ENCODE data around the gene FNIP1. TPM values are rescaled to one million over a fixed set of nuclear protein-coding genes. Genes with fewer than 3 reads are reported as not detected.

Gene FNIP1
- total and polyA plus RNA-seq, 12 donors = 2.9 to 63.4 (median 33.8) TPM

DNA sequence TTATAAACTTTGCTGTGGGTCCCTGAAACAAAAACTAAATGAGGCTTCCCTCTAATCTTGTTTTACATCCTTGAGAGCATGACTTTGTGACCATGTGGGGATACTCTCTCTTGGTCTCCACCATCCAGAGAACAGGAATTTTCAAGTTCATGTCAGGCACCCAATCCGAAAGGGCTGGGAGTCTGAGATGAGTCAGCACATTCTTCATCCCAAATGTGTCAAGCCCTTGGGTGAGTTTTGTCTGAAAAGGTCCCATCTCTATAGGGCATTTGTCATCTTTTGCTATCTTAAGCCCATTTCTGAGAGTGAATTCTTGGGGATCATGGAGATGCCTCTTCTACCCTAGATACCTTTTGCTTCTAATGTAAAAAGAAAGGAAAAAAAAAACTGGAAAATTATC is 134.9 kb downstream of the FNIP1 start:
- Histone ChIP-seq H3K27me3 (no peaks in the 10 kb centered on the region), H3K4me3 (no peak overlapping the region), H3K4me1 (replicated peaks in 1 of 2) (peaks cover 0 to 4% of the 10 kb centered on the region in 2 donors), H3K9me3 (replicated peaks in 1 of 3) (no peaks in the 10 kb centered on the region), H3K36me3 (replicated peaks in 1 of 2) (peaks cover 0 to 24% of the 10 kb centered on the region in 2 donors), H3K27ac (no peak overlapping the region)
- no peak for DNase-seq
- WGBS, 4 donors = 69 to 83% (median 73%) methylated on average over 1 of the region's 1 CpG
- intact Hi-C loops (cut with DNase I) = no loop called here
- no peak for TF ChIP-seq POLR2A (IDR thresholded peaks at IDR 0.05)

DNA sequence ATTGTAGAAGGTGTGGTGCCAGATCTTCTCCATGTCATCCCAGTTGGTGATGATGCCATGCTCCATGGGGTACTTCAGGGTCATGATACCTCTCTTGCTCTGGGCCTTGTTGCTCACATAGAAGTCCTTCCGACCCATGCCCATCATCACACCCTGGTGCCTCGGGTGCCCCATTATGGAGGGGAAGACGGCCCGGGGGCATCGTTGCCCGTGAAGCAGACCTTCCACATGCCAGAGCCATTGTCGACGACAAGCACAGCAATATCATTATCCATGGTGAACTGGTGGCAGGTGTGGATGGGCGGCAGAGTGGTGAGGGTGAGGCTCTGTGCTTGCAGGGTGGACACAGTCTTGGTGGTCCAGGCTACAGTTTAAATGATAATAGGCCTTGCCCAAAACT is 137.0 kb downstream of the FNIP1 start:
- DNase-seq = no peak
- TF ChIP-seq, protein P1, sequence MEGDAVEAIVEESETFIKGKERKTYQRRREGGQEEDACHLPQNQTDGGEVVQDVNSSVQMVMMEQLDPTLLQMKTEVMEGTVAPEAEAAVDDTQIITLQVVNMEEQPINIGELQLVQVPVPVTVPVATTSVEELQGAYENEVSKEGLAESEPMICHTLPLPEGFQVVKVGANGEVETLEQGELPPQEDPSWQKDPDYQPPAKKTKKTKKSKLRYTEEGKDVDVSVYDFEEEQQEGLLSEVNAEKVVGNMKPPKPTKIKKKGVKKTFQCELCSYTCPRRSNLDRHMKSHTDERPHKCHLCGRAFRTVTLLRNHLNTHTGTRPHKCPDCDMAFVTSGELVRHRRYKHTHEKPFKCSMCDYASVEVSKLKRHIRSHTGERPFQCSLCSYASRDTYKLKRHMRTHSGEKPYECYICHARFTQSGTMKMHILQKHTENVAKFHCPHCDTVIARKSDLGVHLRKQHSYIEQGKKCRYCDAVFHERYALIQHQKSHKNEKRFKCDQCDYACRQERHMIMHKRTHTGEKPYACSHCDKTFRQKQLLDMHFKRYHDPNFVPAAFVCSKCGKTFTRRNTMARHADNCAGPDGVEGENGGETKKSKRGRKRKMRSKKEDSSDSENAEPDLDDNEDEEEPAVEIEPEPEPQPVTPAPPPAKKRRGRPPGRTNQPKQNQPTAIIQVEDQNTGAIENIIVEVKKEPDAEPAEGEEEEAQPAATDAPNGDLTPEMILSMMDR (IDR thresholded peaks at IDR 0.05) = no peak
- no peak for TF ChIP-seq POLR2A (IDR thresholded peaks at IDR 0.05)
- intact Hi-C loops (cut with DNase I) = no loop called here
- Histone ChIP-seq H3K9me3 (replicated peaks in 1 of 3) (no peaks in the 10 kb centered on the region), H3K27me3 (no peaks in the 10 kb centered on the region), H3K4me3 (no peak overlapping the region), H3K36me3 (replicated peaks in 1 of 2) (peaks cover 0 to 24% of the 10 kb centered on the region in 2 donors), H3K4me1 (replicated peaks in 1 of 2) (peaks cover 0 to 4% of the 10 kb centered on the region in 2 donors), H3K27ac (no peak overlapping the region)
- 97 to 99% (median 97%) methylated on average over 5 to 9 of the region's 9 CpGs for WGBS, 4 donors

DNA sequence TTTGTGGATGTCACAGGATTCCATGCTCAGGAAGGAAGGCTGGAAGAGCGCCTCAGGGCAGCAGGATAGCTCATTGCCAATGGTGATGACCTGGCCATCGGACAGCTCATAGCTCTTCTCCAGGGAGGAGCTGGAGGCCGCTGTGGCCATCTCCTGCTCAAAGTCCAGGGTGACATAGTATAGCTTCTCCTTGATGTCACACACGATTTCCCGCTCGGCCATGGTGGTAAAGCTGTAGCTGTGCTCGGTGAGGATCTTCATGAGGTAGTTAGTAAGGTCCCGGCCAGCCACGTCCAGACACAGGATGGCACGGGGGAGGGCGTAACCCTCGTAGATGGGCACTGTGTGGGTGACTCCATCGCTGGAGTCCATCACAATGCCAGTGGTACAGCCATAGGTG is 137.5 kb downstream of the FNIP1 start:
- WGBS, 4 donors = 98 to 100% (median 99%) methylated on average over 1 to 13 of the region's 13 CpGs

DNA sequence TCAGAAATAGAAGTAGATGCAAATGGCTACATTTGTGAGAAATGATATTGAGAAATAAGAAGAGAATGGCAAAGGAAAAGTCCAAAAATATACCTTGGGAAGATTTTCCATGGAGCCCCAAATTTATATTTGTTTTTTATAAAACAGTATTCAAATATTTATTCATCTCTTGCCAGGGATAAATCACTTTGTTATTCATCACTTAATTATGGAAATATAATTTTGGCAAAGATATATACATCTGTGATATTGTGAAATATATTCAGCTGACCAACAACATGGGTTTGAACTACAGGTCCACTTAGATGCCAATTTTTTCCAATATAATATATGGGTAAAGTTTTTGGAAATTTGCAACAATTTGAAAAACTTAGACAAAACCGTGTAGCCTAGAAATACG is 142.0 kb downstream of the FNIP1 start:
- Histone ChIP-seq H3K27ac (no peak overlapping the region), H3K9me3 (replicated peaks in 1 of 3) (no peaks in the 10 kb centered on the region), H3K4me3 (no peak overlapping the region), H3K27me3 (no peaks in the 10 kb centered on the region), H3K36me3 (replicated peaks in 1 of 2) (peaks cover 0 to 28% of the 10 kb centered on the region in 2 donors), H3K4me1 (replicated peaks in 1 of 2) (no peaks in the 10 kb centered on the region)
- no peak for DNase-seq
- no peak for TF ChIP-seq POLR2A (IDR thresholded peaks at IDR 0.05)
- TF ChIP-seq, protein P1 (IDR thresholded peaks at IDR 0.05) = no peak
- intact Hi-C loops (cut with DNase I) = no loop called here
- WGBS, 4 donors = 92 to 97% (median 94%) methylated on average over 2 of the region's 2 CpGs

More for the DNA sequence above, 137.5 kb downstream of the FNIP1 start:
- intact Hi-C loops (cut with DNase I) = no loop called here
- H3K36me3 ChIP-seq (replicated peaks in 1 of 2) = peaks cover 0 to 24% of the 10 kb centered on the region in 2 donors
- H3K9me3 ChIP-seq (replicated peaks in 1 of 3) = no peaks in the 10 kb centered on the region
- H3K4me3 ChIP-seq = no peak overlapping the region
- peaks cover 0 to 4% of the 10 kb centered on the region in 2 donors for H3K4me1 ChIP-seq (replicated peaks in 1 of 2)
- no peak overlapping the region for H3K27ac ChIP-seq
- no peak for DNase-seq
- H3K27me3 ChIP-seq = no peaks in the 10 kb centered on the region
- TF ChIP-seq POLR2A (IDR thresholded peaks at IDR 0.05) = no peak
- TF ChIP-seq, protein P1 (IDR thresholded peaks at IDR 0.05) = no peak

DNA sequence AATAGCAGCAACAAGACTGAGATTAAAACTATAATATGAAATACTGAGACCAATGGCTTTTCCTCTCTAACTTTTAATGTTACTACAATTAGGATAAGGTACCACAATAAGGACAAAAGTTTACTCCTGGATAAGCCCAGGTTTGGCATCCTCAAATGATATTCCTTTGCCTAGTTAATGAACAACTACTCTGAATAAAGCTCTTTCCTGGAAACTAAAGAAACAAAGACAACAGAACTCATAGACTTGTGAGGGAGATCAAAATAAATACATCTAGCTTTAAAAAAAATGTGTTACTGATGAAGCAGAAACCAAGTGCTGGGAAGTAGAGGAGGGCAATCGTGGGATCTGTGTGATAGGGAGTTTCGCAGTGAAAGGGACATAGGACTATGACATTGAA is 142.5 kb downstream of the FNIP1 start:
- 92 to 98% (median 95%) methylated on average over 2 of the region's 2 CpGs for WGBS, 4 donors
- no peak overlapping the region for H3K27ac ChIP-seq
- no peaks in the 10 kb centered on the region for H3K4me1 ChIP-seq (replicated peaks in 1 of 2)
- H3K36me3 ChIP-seq (replicated peaks in 1 of 2) = peaks cover 0 to 24% of the 10 kb centered on the region in 2 donors
- no peaks in the 10 kb centered on the region for H3K9me3 ChIP-seq (replicated peaks in 1 of 3)
- TF ChIP-seq, protein P1 (IDR thresholded peaks at IDR 0.05) = no peak
- no peak for TF ChIP-seq POLR2A (IDR thresholded peaks at IDR 0.05)
- DNase-seq = no peak
- intact Hi-C loops (cut with DNase I) = no loop called here
- no peak overlapping the region for H3K4me3 ChIP-seq
- H3K27me3 ChIP-seq = no peaks in the 10 kb centered on the region
